HG03025 (cell line): ENCODE data around the gene GHR.
"Not testable (repeated sequence)": the region's sequence is repeated elsewhere in the genome, so short reads cannot be mapped to it uniquely, and the experiment has no call there.

Experiments
- ATAC-seq: cut with Tn5 transposase; IDR thresholded peaks from one replicate; pipeline ENCODE4 v1.9.1; 2021; ENCODE audit warnings: mild to moderate bottlenecking, moderate library complexity; ENCODE audit not compliant: unreplicated experiment, low FRiP score

GHR gene

DNA sequence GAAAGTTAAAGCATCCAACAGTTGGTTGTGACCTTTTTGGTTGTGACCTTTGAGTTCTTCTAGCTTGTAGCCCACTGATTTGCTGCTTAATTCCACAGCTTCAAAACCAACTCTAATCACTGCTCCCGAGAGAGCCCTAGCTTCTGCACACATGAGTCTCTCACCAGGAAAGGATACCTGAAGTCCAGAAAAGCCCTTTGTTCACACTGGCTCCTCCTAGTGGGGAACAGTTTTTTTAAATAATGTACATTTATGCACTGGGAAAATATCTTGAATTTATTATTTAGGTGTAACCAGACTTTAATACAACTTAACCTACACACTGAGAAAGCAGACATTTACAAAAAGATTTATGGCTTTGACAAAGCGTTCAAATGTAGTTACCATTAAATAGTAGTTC, 213.2 kb downstream of the GHR start:
- no peak for ATAC-seq

DNA sequence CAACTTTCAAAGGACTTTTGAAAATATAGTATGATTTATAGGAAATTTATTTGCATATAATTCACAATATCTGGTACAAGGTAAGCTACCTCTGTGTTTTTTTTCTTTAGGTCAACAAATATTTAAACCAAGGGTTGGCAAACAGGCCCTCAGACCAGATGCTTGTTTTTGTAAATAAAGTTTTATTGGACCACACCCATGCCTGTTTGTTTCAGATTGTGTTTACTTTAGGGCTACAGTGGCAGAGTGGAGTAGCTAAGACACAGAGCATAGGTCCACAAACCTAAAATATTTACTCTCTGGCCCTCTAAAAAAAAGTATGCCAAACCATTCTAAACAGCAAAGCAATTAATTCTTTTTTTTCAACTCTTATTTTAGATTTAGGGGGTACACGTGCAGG, 213.7 kb downstream of the GHR start:
- ATAC-seq: no peak

DNA sequence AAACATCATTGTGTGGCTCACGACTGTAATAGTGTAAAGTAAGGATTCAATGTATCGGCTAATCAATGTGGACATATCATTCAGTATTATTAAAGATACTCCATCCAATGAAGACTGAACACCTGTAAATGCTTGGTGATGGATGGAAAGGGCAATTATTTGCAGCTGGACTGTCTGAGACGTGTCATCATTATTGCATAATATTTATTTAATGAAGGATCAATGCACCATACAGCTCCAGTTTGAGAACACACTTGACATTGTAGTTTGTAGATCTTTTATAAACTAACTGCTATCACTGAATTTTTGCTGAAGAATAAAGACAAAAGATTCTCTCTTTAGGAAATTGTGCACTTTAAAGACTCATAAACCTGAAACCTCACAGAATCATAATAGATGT, 215.7 kb downstream of the GHR start:
- ATAC-seq: no peak

GRCh38 chr5:42640835-42641234, 217.6 kb downstream of the GHR start:
- no peak for ATAC-seq

DNA sequence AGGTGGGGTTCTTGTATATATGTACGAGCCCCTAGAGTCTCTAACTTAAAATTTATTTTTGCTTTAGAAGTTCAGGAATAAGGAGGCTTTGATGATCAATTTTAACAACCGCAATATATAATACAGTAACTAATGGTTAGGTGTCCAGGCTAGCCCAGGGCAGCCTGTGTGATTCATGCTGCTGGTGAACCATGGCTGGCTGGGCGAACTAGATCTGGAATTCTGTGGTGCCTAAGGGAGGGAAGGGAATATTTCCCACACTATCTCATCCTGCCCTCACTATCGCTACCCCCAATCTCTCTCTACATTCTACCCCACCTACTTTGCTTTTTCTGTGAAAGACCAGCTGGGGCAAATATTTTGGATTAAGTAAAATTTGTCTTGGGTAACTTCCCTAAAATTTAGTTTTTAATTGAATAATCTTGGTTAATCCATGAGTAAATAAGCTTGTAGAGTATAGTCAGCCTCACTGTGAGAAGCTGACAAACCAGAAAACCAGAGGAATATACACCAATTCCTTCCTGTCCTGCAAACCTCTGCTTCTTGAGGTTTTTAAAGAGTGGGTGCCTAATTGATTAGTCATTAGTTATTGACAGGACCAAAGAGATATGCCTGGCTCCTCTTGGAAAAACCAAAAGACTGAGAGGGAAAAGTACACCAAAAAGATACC, 218.2 kb downstream of the GHR start:
- no peak for ATAC-seq

DNA sequence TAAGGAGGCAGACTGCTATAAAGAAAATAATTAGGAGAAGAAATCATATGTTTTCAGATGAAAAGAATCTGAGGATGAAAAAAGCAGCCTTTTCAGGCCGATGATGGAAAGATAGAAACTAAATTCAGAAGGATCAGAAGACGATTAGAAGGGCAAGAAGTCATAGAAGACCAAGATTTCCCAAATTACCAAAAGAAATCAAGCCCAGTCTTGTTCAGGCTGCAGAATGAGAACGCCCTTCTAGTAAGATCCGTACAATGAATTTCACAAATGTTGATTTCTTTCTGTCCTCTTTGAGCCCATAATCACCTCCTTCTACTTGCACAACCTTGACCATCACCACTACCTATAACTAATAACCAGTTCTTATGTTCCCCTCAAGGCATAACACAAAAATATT, 218.8 kb downstream of the GHR start:
- ATAC-seq: no peak

GRCh38 chr5:42643360-42643759, 220.1 kb downstream of the GHR start:
- no peak for ATAC-seq

DNA sequence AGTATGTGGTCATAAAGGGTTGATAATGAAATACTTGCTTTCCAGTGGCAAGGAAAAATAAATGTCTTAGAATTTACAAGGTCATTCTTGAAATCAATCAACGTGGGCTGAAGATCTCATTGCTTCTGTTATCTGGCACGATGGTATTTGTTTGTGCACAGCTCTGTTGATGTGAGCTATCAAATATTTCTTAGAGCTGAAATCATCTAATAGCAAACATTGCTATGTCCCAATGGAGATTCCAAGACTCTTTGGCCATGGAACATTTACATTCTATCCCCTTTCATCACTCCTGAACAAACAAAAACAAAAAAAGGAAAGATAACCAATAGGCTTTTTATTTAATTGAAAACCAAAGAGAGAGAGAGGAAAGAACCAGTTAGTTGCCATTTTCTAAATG, 221.9 kb downstream of the GHR start:
- no peak for ATAC-seq

DNA sequence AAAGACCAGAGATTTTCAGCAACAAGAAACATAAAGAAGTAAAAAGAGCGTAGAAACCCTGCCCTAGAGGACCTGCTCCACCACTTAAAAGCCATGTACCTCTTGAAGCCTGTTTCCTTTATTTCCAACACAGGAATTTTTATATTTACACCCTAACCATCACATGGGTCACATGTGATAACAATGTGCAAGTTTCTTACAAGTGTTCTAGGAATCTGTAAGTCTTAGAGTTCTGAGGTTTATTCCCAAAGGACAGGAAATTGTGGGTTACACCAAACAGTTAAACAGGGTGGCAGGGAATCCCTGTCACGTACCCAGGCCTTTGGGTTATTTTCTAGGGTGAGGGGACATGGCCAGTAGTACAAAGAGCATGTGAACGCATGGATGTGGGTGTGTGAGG, 224.8 kb downstream of the GHR start:
- no peak for ATAC-seq

- no peak for ATAC-seq
Measured at GRCh38 chr5:42648915-42649314, 225.7 kb downstream of the GHR start.

GRCh38 chr5:42650084-42650483, 226.8 kb downstream of the GHR start:
- ATAC-seq: no peak

DNA sequence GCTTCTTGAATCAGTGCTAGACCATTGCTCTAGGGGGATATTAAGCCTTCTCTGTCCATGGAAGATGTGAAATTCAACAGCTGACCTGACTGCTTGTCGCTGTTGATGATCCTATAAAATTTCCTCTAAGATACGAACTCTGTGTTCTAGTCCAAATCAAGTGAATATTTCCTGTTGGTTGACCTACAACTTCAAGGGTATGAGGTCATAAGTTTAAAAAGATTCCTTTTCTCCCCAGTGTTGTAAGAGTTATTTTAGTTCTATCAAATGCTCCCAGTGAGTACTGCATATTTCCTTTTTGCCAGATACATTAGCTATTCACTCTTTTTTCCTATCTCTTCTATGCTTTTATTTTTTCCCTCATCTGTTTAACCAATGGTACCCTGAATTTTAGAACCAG, 230.5 kb downstream of the GHR start:
- ATAC-seq: no peak

DNA sequence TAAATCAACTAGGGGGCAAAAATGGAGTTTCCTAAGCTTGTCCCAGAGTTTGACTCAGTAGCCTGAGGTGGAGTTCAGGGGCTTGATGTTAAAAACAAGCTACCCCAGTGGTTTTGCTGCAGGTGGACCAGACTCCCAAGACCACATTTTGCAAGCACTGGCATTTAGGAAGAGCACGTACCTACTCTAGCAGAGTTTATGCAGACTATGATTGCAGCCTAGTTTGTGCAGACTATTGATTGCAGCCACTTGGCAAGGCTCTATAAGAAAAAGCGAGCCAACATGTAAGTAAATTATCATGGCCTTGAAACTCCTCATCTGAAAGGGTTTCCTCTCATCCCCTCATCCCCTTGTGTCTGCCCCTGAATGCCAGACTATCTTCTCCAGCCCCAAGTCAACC, 231.4 kb downstream of the GHR start:
- no peak for ATAC-seq

- ATAC-seq: no peak
Measured at GRCh38 chr5:42655982-42656650, 232.9 kb downstream of the GHR start.

DNA sequence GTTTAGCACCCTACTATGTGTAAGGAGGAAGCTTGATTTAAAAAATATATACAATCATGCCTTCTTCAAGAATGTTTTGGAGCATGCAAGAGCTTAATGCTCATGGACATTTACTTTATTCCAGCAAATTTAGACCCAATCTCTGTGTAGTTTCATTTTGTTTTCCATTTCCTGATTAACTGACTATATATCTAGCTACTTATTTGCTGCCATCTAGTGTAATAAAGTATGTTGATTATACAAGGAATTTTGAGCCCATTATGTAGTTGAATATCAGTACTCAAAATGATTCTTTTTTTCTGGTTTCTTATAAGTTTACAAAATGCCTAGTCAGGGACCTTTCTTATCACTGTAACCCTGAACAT, 233.4 kb downstream of the GHR start:
- ATAC-seq: no peak

- not testable (repeated sequence) for ATAC-seq
Measured at GRCh38 chr5:42659869-42660268, 236.6 kb downstream of the GHR start.

DNA sequence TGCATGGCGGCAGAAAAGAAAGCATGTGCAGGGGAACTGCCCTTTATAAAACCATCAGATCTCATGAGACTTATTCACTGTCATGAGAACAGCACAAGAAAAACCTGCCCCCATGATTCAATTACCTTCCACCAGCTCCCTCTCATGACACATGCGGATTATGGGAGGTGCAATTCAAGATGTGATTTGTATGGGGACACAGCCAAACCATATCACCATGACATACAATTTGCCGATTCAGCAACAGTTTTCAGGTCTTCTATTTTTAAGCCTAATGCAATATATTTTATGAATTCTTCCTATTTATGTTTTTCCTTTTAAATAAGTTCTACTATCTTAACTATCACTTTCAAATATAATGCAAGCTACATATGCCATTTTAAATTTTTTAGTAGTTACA, 242.6 kb downstream of the GHR start:
- ATAC-seq: no peak

DNA sequence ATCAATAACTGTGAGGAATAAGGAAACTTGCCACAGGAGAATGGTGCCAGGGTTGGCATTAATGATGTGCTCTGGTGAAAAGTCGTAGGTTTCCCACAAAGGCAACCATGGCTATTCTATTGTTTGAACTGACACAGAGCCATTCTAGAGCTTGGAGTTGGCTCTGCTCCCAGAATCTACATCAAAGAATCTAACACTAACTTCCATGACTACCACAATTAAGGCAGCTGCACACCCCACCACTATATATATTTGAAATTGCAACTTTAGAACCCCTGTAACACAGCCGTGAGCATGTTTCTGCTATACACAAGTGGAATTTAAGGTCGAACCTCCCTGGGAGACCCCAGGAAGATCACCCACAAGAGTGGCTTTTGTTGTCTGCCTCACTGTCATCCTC, 243.6 kb downstream of the GHR start:
- no peak for ATAC-seq

DNA sequence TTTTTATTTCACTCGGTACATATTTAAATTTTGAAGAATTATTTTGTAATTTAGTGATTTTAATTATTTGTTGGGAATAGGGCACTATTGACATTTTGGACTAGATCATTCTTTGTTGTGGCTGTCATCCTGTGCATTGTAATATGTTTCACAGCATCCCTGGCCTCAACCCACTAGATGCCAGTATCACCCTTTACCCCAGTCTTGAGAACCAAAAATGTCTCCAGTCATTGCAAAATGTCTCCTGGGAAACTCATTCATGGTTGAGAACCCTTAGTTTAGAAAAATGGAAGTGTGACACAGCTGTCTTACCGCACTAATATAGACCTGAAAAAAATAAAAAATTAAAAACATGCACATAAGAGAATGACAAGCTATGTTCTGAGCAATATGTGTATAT, 245.0 kb downstream of the GHR start:
- ATAC-seq: no peak

DNA sequence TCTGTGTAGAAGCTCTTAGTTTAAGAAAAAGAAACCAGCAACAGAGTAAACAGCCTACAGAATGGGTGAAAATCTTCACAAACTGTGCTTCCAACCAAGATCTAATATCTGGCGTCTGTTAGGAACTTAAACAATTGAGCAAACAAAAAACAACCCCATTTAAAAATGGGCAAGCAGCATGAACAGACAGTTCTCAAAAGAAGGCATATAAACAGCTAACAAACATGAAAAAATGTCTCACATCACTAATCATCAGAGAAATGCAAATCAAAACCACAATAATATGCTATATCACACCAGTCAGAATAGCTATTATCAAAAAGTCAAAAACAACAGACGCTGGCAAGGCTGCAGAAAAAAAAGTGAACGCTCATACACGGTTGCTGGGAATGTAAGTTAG, 249.7 kb downstream of the GHR start:
- ATAC-seq: no peak

DNA sequence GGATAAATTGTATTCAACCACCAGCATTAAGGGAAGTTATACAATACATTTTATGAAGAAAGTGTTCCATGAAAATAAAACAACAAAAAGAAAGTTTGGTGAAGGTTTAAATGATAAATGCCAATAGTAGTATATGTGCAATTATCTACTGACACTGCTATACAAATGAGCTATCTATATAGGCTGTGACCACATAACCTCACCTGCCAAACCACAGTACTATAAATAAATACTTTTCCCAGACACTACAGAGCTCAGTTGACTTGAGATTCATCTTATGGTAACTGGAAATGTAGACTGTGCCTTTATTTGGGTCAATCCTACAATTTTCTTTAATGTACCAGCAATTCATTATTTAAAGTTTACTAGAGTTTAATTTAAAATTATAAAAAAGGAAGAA, 252.4 kb downstream of the GHR start:
- ATAC-seq: no peak

- ATAC-seq: no peak
Measured at GRCh38 chr5:42676362-42676761, 253.1 kb downstream of the GHR start.
